Gastroesophageal sphincter (tissue), 3 donors: ENCODE data around the gene EXD3.

ENCODE experiments used
- EP300 ChIP-seq: sonication (generic); formaldehyde crosslinking; IDR thresholded peaks from one replicate; pipeline ENCODE4 v1.6.1; 2017; ENCODE audit warnings: antibody characterized with exemption, mild to moderate bottlenecking
- POLR2AphosphoS5 ChIP-seq: sonication (generic); formaldehyde crosslinking; IDR thresholded peaks from one replicate; pipeline ENCODE4 v1.6.1; 2017; ENCODE audit warnings: antibody characterized with exemption
- TF ChIP-seq, protein P1 (sequence below), 4 experiments: fragments of 200-600 bp in 2 of 4; fragments of 450-650 bp in 2 of 4; sonication (generic) in 1 of 4; IDR thresholded peaks; one replicate each; pipeline ENCODE4 v1.5.1; 2017 to 2019; ENCODE audit warnings: antibody characterized with exemption in 4 of 4, mild to moderate bottlenecking in 2 of 4, moderate library complexity in 2 of 4

DNA sequence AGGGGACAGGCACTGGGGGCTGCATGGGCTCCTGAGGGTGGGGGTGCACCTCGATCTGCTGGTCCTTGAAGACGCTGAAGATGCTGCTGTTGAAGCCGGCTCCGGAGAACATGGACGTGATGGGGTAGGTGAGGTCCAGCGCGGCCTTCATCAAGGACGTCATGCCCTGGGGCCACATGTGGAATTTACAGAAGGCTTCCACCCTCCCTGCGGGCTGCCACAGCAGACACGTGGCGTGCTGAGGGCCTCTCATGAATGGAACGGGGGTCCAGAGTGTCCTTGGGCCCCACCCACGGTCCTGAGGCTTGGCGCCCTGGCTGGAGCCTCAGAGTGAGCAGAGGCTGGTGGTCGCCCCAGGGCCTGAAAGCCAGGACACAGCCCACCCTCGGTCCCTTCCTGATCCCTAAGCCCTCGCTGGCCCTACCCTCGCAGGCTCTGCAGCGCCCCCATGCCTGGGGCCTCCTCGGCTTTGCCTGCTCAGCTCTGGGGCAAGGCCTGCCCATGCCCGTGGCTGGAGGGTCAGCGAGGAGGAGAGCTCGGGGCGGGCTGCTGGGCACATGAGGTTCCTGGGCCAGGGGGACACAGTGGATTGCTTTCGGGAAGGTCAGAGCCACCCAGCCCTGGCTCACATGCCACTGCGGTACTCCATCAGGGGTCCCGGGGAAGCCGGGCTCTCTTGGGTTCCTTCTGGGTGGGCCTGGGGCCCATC lies 41.5 kb upstream of the EXD3 start:
- TF ChIP-seq, protein P1, sequence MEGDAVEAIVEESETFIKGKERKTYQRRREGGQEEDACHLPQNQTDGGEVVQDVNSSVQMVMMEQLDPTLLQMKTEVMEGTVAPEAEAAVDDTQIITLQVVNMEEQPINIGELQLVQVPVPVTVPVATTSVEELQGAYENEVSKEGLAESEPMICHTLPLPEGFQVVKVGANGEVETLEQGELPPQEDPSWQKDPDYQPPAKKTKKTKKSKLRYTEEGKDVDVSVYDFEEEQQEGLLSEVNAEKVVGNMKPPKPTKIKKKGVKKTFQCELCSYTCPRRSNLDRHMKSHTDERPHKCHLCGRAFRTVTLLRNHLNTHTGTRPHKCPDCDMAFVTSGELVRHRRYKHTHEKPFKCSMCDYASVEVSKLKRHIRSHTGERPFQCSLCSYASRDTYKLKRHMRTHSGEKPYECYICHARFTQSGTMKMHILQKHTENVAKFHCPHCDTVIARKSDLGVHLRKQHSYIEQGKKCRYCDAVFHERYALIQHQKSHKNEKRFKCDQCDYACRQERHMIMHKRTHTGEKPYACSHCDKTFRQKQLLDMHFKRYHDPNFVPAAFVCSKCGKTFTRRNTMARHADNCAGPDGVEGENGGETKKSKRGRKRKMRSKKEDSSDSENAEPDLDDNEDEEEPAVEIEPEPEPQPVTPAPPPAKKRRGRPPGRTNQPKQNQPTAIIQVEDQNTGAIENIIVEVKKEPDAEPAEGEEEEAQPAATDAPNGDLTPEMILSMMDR (IDR thresholded peaks at IDR 0.05), result no peak
- no peak for TF ChIP-seq EP300
- TF ChIP-seq POLR2AphosphoS5, result no peak
